HepG2 (cell line): ENCODE measurements around the gene MXRA7.

ENCODE experiments used
- ATF7 ChIP-seq, 2 experiments: fragments of 450-650 bp in 1 of 2; sonication (generic) in 1 of 2; formaldehyde crosslinking in 1 of 2; IDR thresholded peaks; 2 replicates each; pipeline versions ENCODE4 v1.4.0 to v1.6.1; 2016 to 2020; ENCODE audit warnings: antibody characterized with exemption in 1 of 2, mild to moderate bottlenecking in 1 of 2, missing genetic modification reagents in 1 of 2
- CTCF ChIP-seq: sonication (generic); formaldehyde crosslinking; IDR thresholded peaks from 2 replicates; pipeline ENCODE4 v1.5.0; 2020; ENCODE audit warnings: mild to moderate bottlenecking, missing genetic modification reagents, moderate library complexity
- POLR2A ChIP-seq, 2 experiments: IDR thresholded peaks; 2 replicates each; pipeline ENCODE4 v1.6.1; 2011; ENCODE audit warnings: low read depth in 2 of 2, low read length in 2 of 2, mild to moderate bottlenecking in 1 of 2, moderate library complexity in 1 of 2; ENCODE audit not compliant: insufficient read depth in 1 of 2
- TCF7L2 ChIP-seq: IDR thresholded peaks from 2 replicates; pipeline ENCODE4 v1.6.1; 2011; ENCODE audit warnings: mild to moderate bottlenecking, low read depth, low read length, moderate library complexity
- ZNF138 ChIP-seq: sonication (generic); formaldehyde crosslinking; IDR thresholded peaks from 2 replicates; pipeline ENCODE4 v1.5.0; 2020; ENCODE audit warnings: mild to moderate bottlenecking, low read depth, missing genetic modification reagents
- ZNF143 ChIP-seq: sonication (generic); formaldehyde crosslinking; IDR thresholded peaks from 2 replicates; pipeline ENCODE4 v1.4.0; 2020; ENCODE audit warnings: missing genetic modification reagents

GRCh38 chr17:76675648-76676047 lies 35.1 kb downstream of the MXRA7 start:
- TF ChIP-seq POLR2A (IDR thresholded peaks at IDR 0.05; ENCODE audit: insufficient read depth in 1 of 2, low read depth in 2 of 2, low read length in 2 of 2) (no peak), ATF7 (IDR thresholded peaks at IDR 0.05) (no peak), ATF7 (CRISPR knock-in tag; IDR thresholded peaks at IDR 0.05) (no peak), TCF7L2 (no peak), ZNF143 (CRISPR knock-in tag) (no peak), ZNF138 (CRISPR knock-in tag) (no peak), CTCF (no peak)
